ENCODE measurements around the gene FRAS1.
A peak's percentile ranks its signal among the peaks of the same experiment; 100 is the strongest.
"Not testable (repeated sequence)": the region's sequence is repeated elsewhere in the genome, so short reads cannot be mapped to it uniquely, and the experiment has no call there.

Gene FRAS1

GRCh38 chr4:78057135-78057599, at the start of gene FRAS1:
FRAS1 (plus strand) TSS chr4:78057323; CDS start chr4:78058010, 687 bp downstream.
- DNase-seq (ENCODE audit: low spot score), result no peak

GRCh38 chr4:78011003-78011402, 46.1 kb upstream of the FRAS1 start:
- DNase-seq (ENCODE audit: low spot score), result not testable (repeated sequence)

GRCh38 chr4:78014889-78015886, 41.9 kb upstream of the FRAS1 start:
- DNase-seq (ENCODE audit: low spot score), result no peak

GRCh38 chr4:78018271-78019049, 38.7 kb upstream of the FRAS1 start:
- DNase-seq (ENCODE audit: low spot score), result no peak

GRCh38 chr4:78019414-78019813, 37.7 kb upstream of the FRAS1 start:
- no peak for DNase-seq (ENCODE audit: low spot score)

GRCh38 chr4:78020677-78021076, 36.4 kb upstream of the FRAS1 start:
- DNase-seq (ENCODE audit: low spot score), result no peak

GRCh38 chr4:78022517-78022916, 34.6 kb upstream of the FRAS1 start:
- DNase-seq (ENCODE audit: low spot score), result no peak

- no peak for DNase-seq (ENCODE audit: low spot score)
Observed at GRCh38 chr4:78024085-78024484, 33.0 kb upstream of the FRAS1 start.

GRCh38 chr4:78024576-78025091, 32.5 kb upstream of the FRAS1 start:
- no peak for DNase-seq (ENCODE audit: low spot score)

- DNase-seq (ENCODE audit: low spot score), result no peak
Observed at GRCh38 chr4:78031417-78031950, 25.6 kb upstream of the FRAS1 start.

- no peak for DNase-seq (ENCODE audit: low spot score)
Observed at GRCh38 chr4:78032446-78032845, 24.7 kb upstream of the FRAS1 start.

- no peak for DNase-seq (ENCODE audit: low spot score)
Observed at GRCh38 chr4:78032929-78033328, 24.2 kb upstream of the FRAS1 start.

- no peak for DNase-seq (ENCODE audit: low spot score)
Observed at GRCh38 chr4:78033861-78034260, 23.3 kb upstream of the FRAS1 start.

- no peak for DNase-seq (ENCODE audit: low spot score)
Observed at GRCh38 chr4:78038704-78039103, 18.4 kb upstream of the FRAS1 start.

- no peak for DNase-seq (ENCODE audit: low spot score)
Observed at GRCh38 chr4:78039678-78040077, 17.4 kb upstream of the FRAS1 start.

- no peak for DNase-seq (ENCODE audit: low spot score)
Observed at GRCh38 chr4:78040431-78040830, 16.7 kb upstream of the FRAS1 start.

GRCh38 chr4:78047366-78047765, 9.8 kb upstream of the FRAS1 start:
- no peak for DNase-seq (ENCODE audit: low spot score)

- peak; percentile 9 for DNase-seq (ENCODE audit: low spot score)
Observed at GRCh38 chr4:78056265-78057129, 626 bp upstream of the FRAS1 start.

GRCh38 chr4:78057600-78058550, 752 bp downstream of the FRAS1 start:
- no peak for DNase-seq (ENCODE audit: low spot score)
